ENCODE results near the gene RNU6-7. TPM values are rescaled to one million over a fixed set of nuclear protein-coding genes. Genes with fewer than 3 reads are reported as not detected.

RNU6-7 gene
- not detected in 2 replicates for total RNA-seq

GRCh38 chr14:32201816-32202490 lies at the start of gene RNU6-7:
Gene RNU6-7, plus strand, starts transcription at chr14:32202045.

GRCh38 chr14:32202998-32203882 lies 1.4 kb downstream of the RNU6-7 start, which contains the start of gene RNU6-8:
Gene RNU6-8, minus strand, starts transcription at chr14:32203269.

Other genes with a start within 250 kb of the RNU6-7 start
- 23.6 and 54.6 TPM in 2 replicates for gene ARHGAP5, start 124.7 kb upstream of the RNU6-7 start, total RNA-seq
- gene RNU6-8, start 1.2 kb downstream of the RNU6-7 start, total RNA-seq, result not detected in 2 replicates
- gene AKAP6, start 127.3 kb downstream of the RNU6-7 start, total RNA-seq, result 0.13 and 0.32 TPM in 2 replicates

Data from bladder microvascular endothelial cell (primary cell).